HG03469 (cell line): ENCODE measurements around the gene PDCD1.

Experiments used
- ATAC-seq: cut with Tn5 transposase; IDR thresholded peaks from one replicate; pipeline ENCODE4 v1.9.1; 2021; ENCODE audit warnings: mild to moderate bottlenecking, moderate library complexity, moderate number of reproducible peaks; ENCODE audit not compliant: unreplicated experiment

The PDCD1 gene

GRCh38 chr2:241865957-241866789, 7.5 kb upstream of the PDCD1 start:
- ATAC-seq, result no peak

- no peak for ATAC-seq
Measured at GRCh38 chr2:241865416-241865956, 6.8 kb upstream of the PDCD1 start.

- no peak for ATAC-seq
Measured at GRCh38 chr2:241864850-241865213, 6.1 kb upstream of the PDCD1 start.

- ATAC-seq, result no peak
Measured at GRCh38 chr2:241864168-241864849, 5.6 kb upstream of the PDCD1 start.

GRCh38 chr2:241863536-241863954, 4.9 kb upstream of the PDCD1 start:
- no peak for ATAC-seq

GRCh38 chr2:241862775-241863535, 4.3 kb upstream of the PDCD1 start:
- ATAC-seq, result no peak

- no peak for ATAC-seq
Measured at GRCh38 chr2:241862093-241862492, 3.4 kb upstream of the PDCD1 start.

- no peak for ATAC-seq
Measured at GRCh38 chr2:241861264-241861663, 2.6 kb upstream of the PDCD1 start.

GRCh38 chr2:241860184-241861078, 1.7 kb upstream of the PDCD1 start:
- no peak for ATAC-seq

GRCh38 chr2:241859436-241860183, 916 bp upstream of the PDCD1 start:
- no peak for ATAC-seq

- ATAC-seq, result no peak
Measured at GRCh38 chr2:241859017-241859435, 332 bp upstream of the PDCD1 start.

GRCh38 chr2:241857572-241858121, 1.0 kb downstream of the PDCD1 start:
- no peak for ATAC-seq

GRCh38 chr2:241857041-241857541, 1.6 kb downstream of the PDCD1 start:
- no peak for ATAC-seq

GRCh38 chr2:241855888-241856422, 2.7 kb downstream of the PDCD1 start:
- ATAC-seq, result no peak

- ATAC-seq, result no peak
Measured at GRCh38 chr2:241855245-241855887, 3.3 kb downstream of the PDCD1 start.

- ATAC-seq, result no peak
Measured at GRCh38 chr2:241854342-241855244, 4.1 kb downstream of the PDCD1 start.

GRCh38 chr2:241853651-241854341, 4.9 kb downstream of the PDCD1 start:
- no peak for ATAC-seq
